ENCODE data around the gene OGFOD1. TPM values are rescaled to one million over a fixed set of nuclear protein-coding genes. Genes with fewer than 3 reads are reported as not detected.

The OGFOD1 gene
- total and polyA plus RNA-seq, 2 of the 13 experiments (the other 11 are each of a cell fraction or from before 2014, with no cell fraction given), result 35.2 to 81.3 TPM

GRCh38 chr16:56425439-56425832 is 25.9 kb upstream of the OGFOD1 start, which contains the start of gene AMFR (continued):
- TF ChIP-seq, protein P1, sequence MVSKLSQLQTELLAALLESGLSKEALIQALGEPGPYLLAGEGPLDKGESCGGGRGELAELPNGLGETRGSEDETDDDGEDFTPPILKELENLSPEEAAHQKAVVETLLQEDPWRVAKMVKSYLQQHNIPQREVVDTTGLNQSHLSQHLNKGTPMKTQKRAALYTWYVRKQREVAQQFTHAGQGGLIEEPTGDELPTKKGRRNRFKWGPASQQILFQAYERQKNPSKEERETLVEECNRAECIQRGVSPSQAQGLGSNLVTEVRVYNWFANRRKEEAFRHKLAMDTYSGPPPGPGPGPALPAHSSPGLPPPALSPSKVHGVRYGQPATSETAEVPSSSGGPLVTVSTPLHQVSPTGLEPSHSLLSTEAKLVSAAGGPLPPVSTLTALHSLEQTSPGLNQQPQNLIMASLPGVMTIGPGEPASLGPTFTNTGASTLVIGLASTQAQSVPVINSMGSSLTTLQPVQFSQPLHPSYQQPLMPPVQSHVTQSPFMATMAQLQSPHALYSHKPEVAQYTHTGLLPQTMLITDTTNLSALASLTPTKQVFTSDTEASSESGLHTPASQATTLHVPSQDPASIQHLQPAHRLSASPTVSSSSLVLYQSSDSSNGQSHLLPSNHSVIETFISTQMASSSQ (IDR thresholded peaks at IDR 0.05; ENCODE audit: low read depth), result no peak
- TF ChIP-seq, protein P1 (CRISPR knock-in tag; IDR thresholded peaks at IDR 0.05; ENCODE audit: borderline replicate concordance), result no peak
- TF ChIP-seq JUNB (CRISPR knock-in tag; IDR thresholded peaks at IDR 0.05; ENCODE audit: borderline replicate concordance) (no peak), ARHGAP35 (CRISPR knock-in tag; IDR thresholded peaks at IDR 0.05; ENCODE audit: borderline replicate concordance) (no peak), PPARG (CRISPR knock-in tag; conservative IDR thresholded peaks at IDR 0.05) (no peak), RORA (CRISPR knock-in tag; IDR thresholded peaks at IDR 0.05) (no peak), NFYB (CRISPR knock-in tag; IDR thresholded peaks at IDR 0.05) (no peak), NONO (IDR thresholded peaks at IDR 0.05) (no peak), NONO (CRISPR knock-in tag; conservative IDR thresholded peaks at IDR 0.05) (0 out of 2 replicates have a peak, but pooled peaks have one; percentile 10), ZNF546 (CRISPR knock-in tag; conservative IDR thresholded peaks at IDR 0.05) (no peak), RBM22 (optimal IDR thresholded peaks at IDR 0.05; ENCODE audit: low read length) (no peak), ZNF563 (CRISPR knock-in tag; IDR thresholded peaks at IDR 0.05) (no peak), ZNF30 (CRISPR knock-in tag; IDR thresholded peaks at IDR 0.05) (no peak), RBFOX2 (IDR thresholded peaks at IDR 0.05; ENCODE audit: low read depth, low read length) (no peak; the same call in 1 of the 2 replicates), ISX (CRISPR knock-in tag; conservative IDR thresholded peaks at IDR 0.05) (no peak), NCOR1 (IDR thresholded peaks at IDR 0.05; ENCODE audit: borderline replicate concordance, low read length) (no peak), ZMYM3 (CRISPR knock-in tag; IDR thresholded peaks at IDR 0.05) (no peak), ZMAT5 (CRISPR knock-in tag; IDR thresholded peaks at IDR 0.05; ENCODE audit: borderline replicate concordance, low read depth) (no peak)
- TF ChIP-seq, protein P2, sequence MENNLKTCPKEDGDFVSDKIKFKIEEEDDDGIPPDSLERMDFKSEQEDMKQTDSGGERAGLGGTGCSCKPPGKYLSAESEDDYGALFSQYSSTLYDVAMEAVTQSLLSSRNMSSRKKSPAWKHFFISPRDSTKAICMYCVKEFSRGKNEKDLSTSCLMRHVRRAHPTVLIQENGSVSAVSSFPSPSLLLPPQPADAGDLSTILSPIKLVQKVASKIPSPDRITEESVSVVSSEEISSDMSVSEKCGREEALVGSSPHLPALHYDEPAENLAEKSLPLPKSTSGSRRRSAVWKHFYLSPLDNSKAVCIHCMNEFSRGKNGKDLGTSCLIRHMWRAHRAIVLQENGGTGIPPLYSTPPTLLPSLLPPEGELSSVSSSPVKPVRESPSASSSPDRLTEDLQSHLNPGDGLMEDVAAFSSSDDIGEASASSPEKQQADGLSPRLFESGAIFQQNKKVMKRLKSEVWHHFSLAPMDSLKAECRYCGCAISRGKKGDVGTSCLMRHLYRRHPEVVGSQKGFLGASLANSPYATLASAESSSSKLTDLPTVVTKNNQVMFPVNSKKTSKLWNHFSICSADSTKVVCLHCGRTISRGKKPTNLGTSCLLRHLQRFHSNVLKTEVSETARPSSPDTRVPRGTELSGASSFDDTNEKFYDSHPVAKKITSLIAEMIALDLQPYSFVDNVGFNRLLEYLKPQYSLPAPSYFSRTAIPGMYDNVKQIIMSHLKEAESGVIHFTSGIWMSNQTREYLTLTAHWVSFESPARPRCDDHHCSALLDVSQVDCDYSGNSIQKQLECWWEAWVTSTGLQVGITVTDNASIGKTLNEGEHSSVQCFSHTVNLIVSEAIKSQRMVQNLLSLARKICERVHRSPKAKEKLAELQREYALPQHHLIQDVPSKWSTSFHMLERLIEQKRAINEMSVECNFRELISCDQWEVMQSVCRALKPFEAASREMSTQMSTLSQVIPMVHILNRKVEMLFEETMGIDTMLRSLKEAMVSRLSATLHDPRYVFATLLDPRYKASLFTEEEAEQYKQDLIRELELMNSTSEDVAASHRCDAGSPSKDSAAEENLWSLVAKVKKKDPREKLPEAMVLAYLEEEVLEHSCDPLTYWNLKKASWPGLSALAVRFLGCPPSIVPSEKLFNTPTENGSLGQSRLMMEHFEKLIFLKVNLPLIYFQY (CRISPR knock-in tag; IDR thresholded peaks at IDR 0.05; ENCODE audit: borderline replicate concordance), result peak; percentile 18; the same call in 1 of the 2 replicates
- TF ChIP-seq, protein P3, sequence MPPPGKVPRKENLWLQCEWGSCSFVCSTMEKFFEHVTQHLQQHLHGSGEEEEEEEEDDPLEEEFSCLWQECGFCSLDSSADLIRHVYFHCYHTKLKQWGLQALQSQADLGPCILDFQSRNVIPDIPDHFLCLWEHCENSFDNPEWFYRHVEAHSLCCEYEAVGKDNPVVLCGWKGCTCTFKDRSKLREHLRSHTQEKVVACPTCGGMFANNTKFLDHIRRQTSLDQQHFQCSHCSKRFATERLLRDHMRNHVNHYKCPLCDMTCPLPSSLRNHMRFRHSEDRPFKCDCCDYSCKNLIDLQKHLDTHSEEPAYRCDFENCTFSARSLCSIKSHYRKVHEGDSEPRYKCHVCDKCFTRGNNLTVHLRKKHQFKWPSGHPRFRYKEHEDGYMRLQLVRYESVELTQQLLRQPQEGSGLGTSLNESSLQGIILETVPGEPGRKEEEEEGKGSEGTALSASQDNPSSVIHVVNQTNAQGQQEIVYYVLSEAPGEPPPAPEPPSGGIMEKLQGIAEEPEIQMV (CRISPR knock-in tag; IDR thresholded peaks at IDR 0.05; ENCODE audit: low read depth), result no peak

Measured in HepG2 (cell line).